ENCODE data around the gene CYP46A1. TPM values are rescaled to one million over a fixed set of nuclear protein-coding genes. Genes with fewer than 3 reads are reported as not detected.
"Not testable (repeated sequence)": the region's sequence is repeated elsewhere in the genome, so short reads cannot be mapped to it uniquely, and the experiment has no call there.

Gene CYP46A1
- total RNA-seq, 1 donor from 2014 or later = under 0.01 TPM

DNA sequence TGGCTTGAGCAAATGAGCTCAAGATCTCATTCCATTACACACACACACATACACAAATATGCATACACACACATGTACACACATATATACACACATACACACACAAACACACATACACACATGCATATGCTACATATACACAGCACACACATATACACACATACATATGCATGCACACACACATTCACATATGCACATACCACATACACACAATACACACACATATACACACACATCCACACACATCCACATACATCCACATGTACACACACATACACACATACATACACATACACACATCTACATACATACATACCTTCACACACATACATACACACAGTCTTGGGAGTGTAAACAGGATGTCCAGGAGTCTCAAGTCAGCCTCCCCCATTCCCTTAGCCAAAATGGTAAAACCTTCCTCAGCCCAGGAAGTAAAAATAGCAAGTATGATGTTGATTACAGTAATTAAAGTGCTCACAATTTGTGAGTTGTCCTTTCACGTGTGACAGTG is 26.4 kb upstream of the CYP46A1 start:
- DNase-seq (ENCODE audit: low read depth in 2 of 2) = no peak

- no peak for DNase-seq (ENCODE audit: low read depth in 2 of 2)
Measured at GRCh38 chr14:99658218-99658845, 25.8 kb upstream of the CYP46A1 start.

- DNase-seq (ENCODE audit: low read depth in 2 of 2) = no peak
Measured at GRCh38 chr14:99659333-99659741, 24.8 kb upstream of the CYP46A1 start.

- no peak for DNase-seq (ENCODE audit: low read depth in 2 of 2)
Measured at GRCh38 chr14:99660006-99660566, 24.0 kb upstream of the CYP46A1 start.

GRCh38 chr14:99660794-99661193 is 23.3 kb upstream of the CYP46A1 start:
- no peak for DNase-seq (ENCODE audit: low read depth in 2 of 2)

DNA sequence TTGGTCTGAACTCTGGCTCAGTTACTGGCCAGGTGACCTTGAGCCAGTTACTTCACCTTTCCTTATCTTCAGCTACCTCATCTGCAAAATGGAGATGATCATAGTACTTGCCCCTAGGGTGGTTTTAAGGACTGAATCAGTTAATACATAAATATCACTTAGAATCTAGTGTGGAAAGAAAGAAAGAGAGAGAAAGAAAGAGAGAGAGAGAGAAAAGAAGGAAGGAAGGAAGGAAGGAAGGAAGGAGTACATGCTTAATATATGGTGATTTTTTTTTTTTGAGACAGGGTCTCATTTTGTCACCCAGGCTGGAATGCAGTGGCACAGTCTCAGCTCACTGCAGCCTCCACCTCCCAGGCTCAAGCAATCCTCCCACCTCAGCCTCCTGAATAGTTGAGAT is 22.9 kb upstream of the CYP46A1 start:
- not testable (repeated sequence) for DNase-seq (ENCODE audit: low read depth in 2 of 2)

GRCh38 chr14:99662846-99663245 is 21.3 kb upstream of the CYP46A1 start:
- no peak for DNase-seq (ENCODE audit: low read depth in 2 of 2)

DNA sequence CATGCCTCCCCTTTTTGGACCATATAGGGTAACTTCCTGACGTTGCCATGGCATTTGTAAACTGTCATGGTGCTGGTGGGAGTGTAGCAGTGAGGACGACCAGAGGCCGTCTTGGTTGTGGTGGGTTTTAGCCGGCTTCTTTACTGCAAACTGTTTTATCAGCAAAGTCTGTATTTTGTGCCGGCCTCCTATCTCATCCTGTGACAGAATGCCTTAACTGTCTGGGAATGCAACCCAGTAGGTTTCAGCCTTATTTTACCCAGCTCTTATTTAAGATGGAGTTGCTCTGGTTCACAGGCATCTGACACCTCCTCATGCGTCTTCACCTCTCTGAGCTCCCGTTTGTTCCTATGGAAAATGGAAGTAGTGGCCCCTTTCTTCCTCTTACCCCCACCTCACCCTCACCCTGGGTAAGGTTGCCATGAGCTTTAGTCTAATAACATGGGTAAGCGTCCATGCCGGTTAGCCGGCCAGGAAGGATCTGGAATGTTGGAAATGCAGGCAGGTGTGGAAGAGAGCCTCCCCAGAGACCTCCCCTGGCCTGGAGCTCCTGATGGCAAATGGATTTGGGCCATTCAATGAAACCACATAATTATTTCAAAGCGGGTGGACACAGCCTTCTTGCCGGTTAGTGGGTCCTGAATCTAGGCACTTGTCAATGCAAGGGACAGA is 20.6 kb upstream of the CYP46A1 start:
- no peak for DNase-seq (ENCODE audit: low read depth in 2 of 2)

- no peak for DNase-seq (ENCODE audit: low read depth in 2 of 2)
Measured at GRCh38 chr14:99664058-99664936, 19.8 kb upstream of the CYP46A1 start.

GRCh38 chr14:99664937-99665273 is 19.2 kb upstream of the CYP46A1 start:
- DNase-seq (ENCODE audit: low read depth in 2 of 2) = no peak

DNA sequence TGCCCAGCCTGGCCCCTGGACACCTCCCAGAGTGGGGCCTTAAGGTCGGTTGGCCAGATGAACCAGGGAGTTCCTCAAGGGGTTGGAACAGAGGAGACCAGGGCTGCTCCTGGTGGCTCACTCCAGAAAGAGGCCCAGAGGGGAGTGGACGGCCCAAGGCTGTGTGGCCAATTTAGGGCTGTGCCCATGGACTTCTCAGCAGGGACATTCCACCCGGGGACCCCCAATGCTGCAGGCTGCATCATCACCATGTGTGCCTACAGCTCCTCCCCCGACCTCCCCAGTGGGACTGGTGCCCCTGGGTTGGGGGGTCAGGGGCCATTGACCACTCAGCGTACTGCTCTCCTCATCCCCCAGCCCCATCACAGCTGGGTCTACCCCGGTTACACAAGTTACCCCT is 17.6 kb upstream of the CYP46A1 start:
- no peak for DNase-seq (ENCODE audit: low read depth in 2 of 2)

GRCh38 chr14:99667045-99667444 is 17.1 kb upstream of the CYP46A1 start:
- DNase-seq (ENCODE audit: low read depth in 2 of 2) = no peak

DNA sequence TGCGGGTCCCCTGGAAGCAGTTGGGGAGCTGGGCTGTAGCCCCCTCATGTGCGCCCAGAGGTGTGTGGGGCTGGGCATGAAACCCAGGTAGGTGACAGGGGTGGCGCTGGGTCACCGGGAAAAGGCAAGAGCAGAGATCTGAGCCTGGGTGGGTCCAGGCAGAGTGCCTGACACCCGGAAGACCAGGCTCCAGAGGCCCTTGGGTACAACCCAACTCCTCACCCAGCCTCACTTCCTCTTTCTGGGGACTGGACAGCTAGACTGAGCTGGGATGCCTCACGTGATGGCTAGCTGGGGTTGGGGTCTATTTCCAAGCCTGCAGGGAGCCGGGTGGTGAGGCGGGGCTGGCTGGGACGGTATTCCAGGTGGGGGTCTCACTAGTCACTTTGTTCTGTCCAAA is 16.3 kb upstream of the CYP46A1 start:
- DNase-seq (ENCODE audit: low read depth in 2 of 2) = no peak

GRCh38 chr14:99668307-99669295 is 15.5 kb upstream of the CYP46A1 start:
- no peak for DNase-seq (ENCODE audit: low read depth in 2 of 2)

- no peak for DNase-seq (ENCODE audit: low read depth in 2 of 2)
Measured at GRCh38 chr14:99670361-99671234, 13.5 kb upstream of the CYP46A1 start.

DNA sequence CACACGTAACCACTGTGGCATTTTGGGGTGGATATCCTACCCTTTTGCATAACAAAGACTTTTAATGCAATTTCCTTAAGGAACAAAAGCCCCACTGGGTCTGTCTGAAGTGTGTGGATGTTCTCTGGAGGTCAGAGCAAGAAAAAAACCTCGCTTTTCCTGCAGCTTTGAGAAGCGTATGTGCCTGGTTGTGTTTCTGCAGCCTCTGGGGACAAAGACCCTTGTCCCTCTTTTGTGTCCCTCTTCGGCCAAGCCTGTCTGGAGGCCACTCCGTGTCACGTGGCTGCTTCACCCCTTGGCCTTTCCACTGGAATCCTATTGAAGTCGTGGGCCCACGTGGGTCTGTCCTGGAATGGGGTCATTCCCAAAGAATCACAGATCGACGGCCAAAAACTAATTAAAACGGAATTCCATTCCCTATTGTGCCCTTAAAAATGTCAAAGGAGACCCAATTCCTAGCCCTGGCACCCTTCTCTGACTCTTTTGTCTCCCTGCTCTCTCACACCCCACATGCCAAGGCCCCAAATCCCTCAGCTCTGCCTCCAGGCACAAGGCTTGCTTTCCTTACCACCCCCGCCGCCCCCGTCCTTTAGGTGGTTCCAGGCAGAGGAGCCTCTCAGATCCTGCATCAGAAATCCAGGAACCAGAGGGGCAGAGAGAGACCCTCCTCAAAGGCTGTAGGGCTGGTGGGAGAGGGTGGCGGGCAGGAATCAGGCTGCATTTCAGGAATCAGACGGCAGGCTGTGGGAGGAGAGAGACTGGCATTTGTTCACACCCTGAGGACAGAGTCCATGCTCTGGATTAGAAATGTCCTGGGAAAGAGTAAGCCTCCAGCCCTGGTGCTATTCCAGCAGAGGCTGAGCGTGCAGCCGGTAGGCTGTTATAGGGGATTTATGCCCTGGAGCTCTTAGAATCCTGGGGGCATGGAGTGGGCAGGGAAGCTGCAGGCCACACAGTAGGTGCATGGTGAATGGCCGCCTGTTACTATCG is 12.6 kb upstream of the CYP46A1 start:
- DNase-seq (ENCODE audit: low read depth in 2 of 2) = no peak

DNA sequence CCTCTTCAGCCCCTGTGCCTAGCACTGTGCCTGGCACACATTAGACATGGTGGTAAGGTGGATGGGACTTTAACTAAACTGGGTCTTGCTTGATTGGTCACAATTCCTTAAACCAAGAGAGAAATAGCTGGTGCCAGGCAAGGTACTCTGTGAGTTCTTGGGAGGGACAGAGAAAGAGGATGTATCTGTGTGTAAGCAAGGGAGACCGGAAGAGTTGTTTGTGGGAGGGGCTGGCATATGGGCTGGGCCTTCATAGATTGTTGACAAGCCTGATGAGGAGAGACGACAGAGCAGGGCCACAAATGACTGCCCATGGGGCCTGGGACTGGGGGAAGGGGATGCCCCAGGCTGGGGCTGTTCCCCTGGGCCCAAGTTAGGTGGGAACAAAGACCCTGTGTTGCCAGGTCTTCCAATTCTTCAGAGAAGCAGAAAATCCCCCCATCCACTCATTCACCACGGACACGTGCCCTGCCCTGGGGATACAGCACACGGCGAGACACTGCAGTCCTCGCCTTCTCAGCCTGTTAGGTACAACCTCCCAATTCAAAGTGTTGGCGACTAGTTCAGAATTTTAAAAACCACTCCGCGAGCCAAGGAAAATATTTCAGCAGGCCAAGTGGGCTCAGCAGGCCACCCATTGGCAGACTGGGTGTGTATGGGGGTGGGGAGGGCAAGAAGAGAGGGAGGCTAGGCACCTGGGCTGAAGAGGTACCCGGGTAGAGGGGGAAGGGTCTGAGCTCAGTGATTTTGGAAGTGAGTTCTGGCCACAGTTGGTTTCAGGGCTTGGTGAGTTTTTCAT is 11.4 kb upstream of the CYP46A1 start:
- DNase-seq (ENCODE audit: low read depth in 2 of 2) = no peak

Measured in lung microvascular endothelial cell (primary cell).